HG03103 (cell line): ENCODE data around the gene UBXN11.

Experiments used
- ATAC-seq: cut with Tn5 transposase; IDR thresholded peaks from one replicate; pipeline ENCODE4 v1.9.1; 2021; ENCODE audit warnings: low read depth; ENCODE audit not compliant: unreplicated experiment

The UBXN11 gene

GRCh38 chr1:26276432-26276838 is 30.0 kb downstream of the UBXN11 start:
- ATAC-seq, result no peak

GRCh38 chr1:26275580-26276431 is 30.6 kb downstream of the UBXN11 start:
- no peak for ATAC-seq

GRCh38 chr1:26274801-26275425 is 31.5 kb downstream of the UBXN11 start:
- no peak for ATAC-seq

- no peak for ATAC-seq
These were observed 37.3 kb downstream of the UBXN11 start for GRCh38 chr1:26269198-26269550.

- no peak for ATAC-seq
These were observed 37.9 kb downstream of the UBXN11 start for GRCh38 chr1:26268290-26269197.

- no peak for ATAC-seq
These were observed 41.0 kb downstream of the UBXN11 start for GRCh38 chr1:26265405-26265804.

GRCh38 chr1:26263212-26263611 is 43.2 kb downstream of the UBXN11 start:
- ATAC-seq, result no peak

- ATAC-seq, result no peak
These were observed 46.9 kb downstream of the UBXN11 start for GRCh38 chr1:26259578-26259977.

- ATAC-seq, result no peak
These were observed 47.4 kb downstream of the UBXN11 start for GRCh38 chr1:26259005-26259404.

- ATAC-seq, result no peak
These were observed 49.2 kb downstream of the UBXN11 start for GRCh38 chr1:26257222-26257621.

GRCh38 chr1:26254404-26254803 is 52.0 kb downstream of the UBXN11 start:
- no peak for ATAC-seq

- no peak for ATAC-seq
These were observed 53.7 kb downstream of the UBXN11 start for GRCh38 chr1:26252718-26253117.

GRCh38 chr1:26239936-26240335 is 66.5 kb downstream of the UBXN11 start:
- no peak for ATAC-seq

- ATAC-seq, result no peak
These were observed 69.0 kb downstream of the UBXN11 start for GRCh38 chr1:26237230-26237966.

GRCh38 chr1:26234644-26235370 is 71.6 kb downstream of the UBXN11 start:
- peak; percentile 3 for ATAC-seq

GRCh38 chr1:26233903-26234643 is 72.4 kb downstream of the UBXN11 start, which contains the start of gene CEP85:
Gene CEP85, plus strand, starts transcription at chr1:26234200. Its CDS starts 5,584 bp downstream, at chr1:26239784.
- peak; percentile 85 for ATAC-seq
